HL-60/S4 treated with retinoic acid at 250 ng/mL for 4 days and 3 days (cell line): ENCODE results near the gene LRP1.

Source experiments
- in situ Hi-C: fragments of 300-500 bp; cut with MboI; formaldehyde crosslinking; loops from 2 replicates; pipeline ENCODE4 v1.7.0; 2022; ENCODE audit warnings: low sequenced_read_pairs

Gene LRP1

DNA sequence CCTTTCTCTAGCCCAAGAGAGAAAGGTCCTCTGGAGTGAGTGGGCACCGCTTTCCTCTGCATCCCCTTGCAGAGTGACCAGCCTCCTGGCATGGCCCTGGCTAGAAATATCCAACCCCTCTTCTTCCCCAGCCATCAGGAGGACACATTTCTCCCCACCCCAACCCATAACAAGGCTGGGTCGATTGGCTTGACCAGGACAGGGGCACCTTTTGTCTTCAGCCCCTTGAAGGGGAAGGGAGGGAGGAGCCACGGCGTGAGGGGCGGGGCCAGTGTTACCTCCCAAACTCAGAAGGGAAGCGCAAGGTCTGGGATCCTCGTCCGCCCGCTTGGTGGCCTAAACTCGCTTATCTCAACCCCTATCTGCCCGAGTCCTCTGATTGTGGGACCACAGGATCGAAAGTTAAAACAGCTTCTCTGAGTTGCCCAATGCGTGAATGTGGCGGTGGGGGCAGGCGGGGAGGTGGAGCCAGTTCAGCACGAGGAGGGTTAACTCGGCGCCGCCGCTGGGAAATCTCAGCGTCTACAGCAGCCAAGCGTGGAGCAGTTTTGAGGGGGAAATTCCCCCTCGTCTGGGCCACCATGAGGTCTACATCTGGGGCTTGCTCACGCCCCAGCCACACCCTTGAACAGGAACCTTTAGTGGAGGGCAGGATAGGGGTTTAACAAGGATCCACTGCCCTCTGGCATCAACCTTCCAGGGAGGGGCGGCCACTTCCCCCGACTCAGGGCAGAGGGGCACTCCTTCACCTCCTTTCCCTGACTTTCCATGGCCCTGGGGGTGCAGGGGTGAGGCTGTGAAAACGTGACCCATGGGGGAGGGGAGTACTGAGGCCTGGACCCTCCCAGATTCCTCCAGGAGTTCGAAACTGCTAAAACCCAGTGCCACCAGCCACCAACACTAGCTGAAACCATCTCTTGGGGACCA lies 17.9 kb upstream of the LRP1 start:
- in situ Hi-C loops: no loop called here

- in situ Hi-C loops: no loop called here
Observed at GRCh38 chr12:57111031-57111734, 17.1 kb upstream of the LRP1 start, which contains the start of gene STAT6. TSS of gene STAT6 (minus strand) at chr12:57111362. CDS start at chr12:57108278, 3,084 bp downstream.

DNA sequence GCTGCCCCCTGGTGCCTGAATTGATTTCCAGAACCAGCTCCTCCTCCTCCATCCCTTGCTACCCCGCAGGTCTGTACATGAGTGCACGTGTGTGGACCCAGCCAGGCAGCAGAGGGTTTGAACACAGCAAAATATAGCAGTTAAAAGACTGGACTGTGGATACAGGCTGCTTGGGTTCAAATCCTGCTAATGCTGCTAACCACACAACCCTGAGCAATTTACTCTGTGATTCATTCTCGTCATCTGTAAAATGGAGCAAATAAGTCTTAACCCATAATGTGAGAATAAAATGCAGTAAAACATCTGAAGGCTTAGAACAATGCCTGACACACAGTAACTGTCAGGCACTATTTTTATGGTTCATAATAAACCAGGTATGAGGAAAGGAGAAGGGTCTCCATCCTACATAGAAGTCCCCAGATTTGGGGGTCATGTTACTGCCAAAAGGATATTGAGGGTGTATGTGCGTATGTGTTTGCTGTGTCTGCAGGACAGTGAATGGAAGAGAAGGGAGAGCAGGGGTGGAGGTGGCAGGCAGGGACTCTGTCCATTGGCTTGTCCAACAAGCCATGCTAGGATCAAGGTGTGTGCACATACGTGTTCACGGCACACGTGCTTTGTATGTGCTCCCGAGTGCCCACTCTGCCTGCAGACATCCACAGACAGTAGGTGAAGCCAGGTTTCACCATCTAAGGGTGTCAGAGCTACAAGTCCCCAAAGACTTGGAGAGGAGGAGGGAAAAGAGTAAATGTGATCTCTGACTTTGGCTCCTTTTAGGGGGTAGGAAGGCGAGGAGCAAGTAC lies 15.6 kb upstream of the LRP1 start:
- in situ Hi-C loops: no loop called here

DNA sequence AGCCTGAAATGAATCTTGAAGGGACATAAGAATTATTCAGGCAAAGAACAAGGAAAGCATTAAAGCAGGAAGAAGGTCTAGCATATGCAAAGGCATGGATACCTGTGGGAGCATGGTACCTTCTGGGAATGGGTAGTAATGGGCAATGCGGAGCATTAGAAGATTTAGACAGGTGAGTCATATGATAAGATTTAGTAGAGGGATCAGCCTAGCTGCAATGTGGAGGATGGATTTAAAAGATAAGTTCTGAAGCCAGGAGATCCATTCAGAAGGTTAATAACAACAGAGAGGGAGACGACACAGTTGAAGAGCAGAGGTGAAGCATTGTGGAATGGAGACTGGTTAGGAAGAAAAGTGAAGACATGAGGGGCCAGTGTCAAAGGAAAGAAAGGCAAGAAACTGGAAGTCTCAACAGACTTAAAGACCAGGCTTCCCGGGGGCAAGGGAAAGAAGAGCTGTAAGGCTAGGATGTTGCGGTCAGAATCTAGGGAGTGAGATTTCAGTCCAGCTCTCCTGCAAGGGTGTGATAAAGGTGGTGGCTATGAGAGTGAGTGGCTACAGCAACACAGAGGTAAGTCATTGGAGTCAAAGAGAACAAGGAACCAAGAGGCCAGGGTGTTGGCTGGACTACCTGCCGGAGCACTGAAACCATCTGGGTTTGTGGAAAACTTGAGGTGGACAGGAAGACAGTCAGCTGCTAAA lies 11.6 kb upstream of the LRP1 start:
- in situ Hi-C loops: no loop called here

DNA sequence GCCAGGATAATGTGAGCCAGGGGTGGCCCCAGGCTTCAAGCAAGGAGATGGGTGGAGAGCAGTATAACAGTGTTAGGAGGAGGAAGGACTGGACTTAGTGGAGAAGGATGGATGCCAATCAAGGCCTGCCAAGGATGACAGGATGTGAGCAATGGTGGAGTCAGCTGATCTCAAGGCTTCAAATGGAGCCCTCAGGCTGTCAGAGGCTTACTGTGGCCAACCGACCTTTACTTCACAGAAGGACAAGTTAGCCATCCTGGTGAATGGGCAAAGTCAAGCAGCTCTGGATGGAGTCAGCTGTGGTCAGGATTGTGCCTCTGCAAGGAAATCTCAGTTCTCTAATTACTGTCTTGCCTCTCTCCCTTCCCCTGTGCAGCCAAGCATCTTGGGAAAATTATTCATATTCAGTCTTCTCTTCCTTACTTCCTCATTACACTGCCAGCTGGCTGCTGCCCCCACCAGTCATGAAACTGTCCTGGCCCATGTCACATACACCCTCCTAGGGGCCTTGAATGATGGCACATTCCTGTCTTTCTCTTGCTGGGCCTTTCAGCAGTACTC lies 9.5 kb upstream of the LRP1 start:
- in situ Hi-C loops: no loop called here

- in situ Hi-C loops: loop anchor here (5.0 kb wide), 1 partner anchor 58 kb away; no protein-coding TSS in a partner anchor
Observed at GRCh38 chr12:57119294-57120085, 8.8 kb upstream of the LRP1 start.

- in situ Hi-C loops: loop anchor here (5.0 kb wide), 1 partner anchor 57 kb away; no protein-coding TSS in a partner anchor
Observed at GRCh38 chr12:57120718-57121117, 7.6 kb upstream of the LRP1 start.

DNA sequence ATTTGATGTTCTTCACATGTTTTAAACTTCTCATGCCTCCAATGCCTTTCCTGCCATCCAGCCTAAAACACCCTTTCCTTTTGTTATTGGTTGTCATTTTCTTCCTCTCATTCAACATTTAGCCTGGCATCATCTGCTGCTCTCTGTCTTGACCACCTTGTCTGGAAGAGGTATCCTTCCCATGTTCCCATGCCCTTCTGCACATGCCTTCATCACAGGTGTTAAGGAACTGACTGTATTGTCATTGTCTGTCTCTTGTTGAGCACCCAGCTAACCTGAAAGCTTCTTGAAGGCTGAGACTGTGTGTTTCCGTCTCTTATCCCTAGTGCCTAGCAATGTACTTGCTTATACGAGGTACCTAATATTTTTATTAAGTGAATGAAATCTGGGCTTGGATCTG lies 4.5 kb upstream of the LRP1 start:
- in situ Hi-C loops: loop anchor here (5.0 kb wide), 1 partner anchor 53 kb away; no protein-coding TSS in a partner anchor

DNA sequence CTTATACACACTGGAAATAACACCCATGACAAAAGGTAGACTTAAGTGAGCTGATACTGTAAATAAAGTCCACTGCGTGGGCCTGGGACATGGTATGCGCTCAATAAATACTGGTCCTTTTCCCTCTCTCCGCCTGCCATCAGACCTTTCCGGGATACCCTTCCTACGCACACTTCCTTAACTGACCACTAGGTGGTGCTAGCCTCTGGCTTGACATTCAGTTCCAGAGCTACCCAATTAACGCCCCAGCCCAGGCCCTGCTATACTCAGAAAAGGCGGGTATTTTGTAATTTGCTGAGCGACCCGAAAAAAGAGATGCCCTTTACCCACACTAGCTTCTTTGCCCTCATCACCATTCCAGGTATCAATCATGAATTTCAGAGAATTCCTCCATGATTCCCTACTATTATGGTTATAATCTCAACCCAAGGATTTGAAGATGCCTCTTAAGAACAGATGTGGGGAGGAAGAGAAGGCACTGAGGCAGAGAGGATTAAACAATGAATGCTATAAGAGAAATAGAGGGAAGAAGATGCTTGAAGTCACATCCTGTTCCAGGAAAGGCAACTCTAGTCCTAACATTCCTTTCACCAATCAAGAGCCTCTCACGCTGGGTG lies 3.9 kb upstream of the LRP1 start:
- in situ Hi-C loops: loop anchor here (5.0 kb wide), 1 partner anchor 53 kb away; no protein-coding TSS in a partner anchor

DNA sequence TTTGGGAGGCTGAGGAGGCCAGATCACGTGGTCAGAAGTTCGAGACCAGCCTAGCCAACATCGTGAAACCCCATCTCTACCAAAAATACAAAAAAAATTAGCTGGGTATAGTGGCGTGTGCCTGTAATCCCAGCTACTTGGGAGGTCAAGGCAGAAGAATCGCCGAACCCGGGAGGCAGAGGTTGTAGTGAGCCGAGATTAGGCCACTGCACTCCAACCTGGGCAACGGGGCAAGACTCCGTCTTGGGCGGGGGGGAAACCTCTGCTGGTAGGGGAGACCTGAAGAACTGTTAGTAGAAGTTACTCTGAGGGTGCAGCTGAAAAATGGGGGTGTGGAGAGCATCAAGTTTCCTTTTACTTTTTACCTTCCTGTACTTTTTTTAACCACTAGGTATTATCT lies 2.2 kb upstream of the LRP1 start:
- in situ Hi-C loops: no loop called here

GRCh38 chr12:57126561-57126960 lies 1.7 kb upstream of the LRP1 start:
- in situ Hi-C loops: no loop called here

GRCh38 chr12:57127101-57127725 lies 1.1 kb upstream of the LRP1 start:
- in situ Hi-C loops: no loop called here

DNA sequence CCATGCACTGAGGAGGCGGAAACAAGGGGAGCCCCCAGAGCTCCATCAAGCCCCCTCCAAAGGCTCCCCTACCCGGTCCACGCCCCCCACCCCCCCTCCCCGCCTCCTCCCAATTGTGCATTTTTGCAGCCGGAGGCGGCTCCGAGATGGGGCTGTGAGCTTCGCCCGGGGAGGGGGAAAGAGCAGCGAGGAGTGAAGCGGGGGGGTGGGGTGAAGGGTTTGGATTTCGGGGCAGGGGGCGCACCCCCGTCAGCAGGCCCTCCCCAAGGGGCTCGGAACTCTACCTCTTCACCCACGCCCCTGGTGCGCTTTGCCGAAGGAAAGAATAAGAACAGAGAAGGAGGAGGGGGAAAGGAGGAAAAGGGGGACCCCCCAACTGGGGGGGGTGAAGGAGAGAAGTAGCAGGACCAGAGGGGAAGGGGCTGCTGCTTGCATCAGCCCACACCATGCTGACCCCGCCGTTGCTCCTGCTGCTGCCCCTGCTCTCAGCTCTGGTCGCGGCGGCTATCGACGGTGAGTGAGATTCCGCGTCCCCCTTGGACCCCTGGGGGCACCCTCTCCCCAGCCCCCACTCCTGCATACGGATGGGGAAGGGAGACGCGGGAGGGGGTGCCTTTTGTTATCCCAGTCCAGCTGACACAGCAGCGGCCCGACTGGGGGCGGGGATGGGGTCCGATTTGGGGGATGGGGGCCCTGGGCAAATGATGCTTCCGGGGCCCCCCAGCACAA lies 400 bp downstream of the LRP1 start:
- in situ Hi-C loops: no loop called here

DNA sequence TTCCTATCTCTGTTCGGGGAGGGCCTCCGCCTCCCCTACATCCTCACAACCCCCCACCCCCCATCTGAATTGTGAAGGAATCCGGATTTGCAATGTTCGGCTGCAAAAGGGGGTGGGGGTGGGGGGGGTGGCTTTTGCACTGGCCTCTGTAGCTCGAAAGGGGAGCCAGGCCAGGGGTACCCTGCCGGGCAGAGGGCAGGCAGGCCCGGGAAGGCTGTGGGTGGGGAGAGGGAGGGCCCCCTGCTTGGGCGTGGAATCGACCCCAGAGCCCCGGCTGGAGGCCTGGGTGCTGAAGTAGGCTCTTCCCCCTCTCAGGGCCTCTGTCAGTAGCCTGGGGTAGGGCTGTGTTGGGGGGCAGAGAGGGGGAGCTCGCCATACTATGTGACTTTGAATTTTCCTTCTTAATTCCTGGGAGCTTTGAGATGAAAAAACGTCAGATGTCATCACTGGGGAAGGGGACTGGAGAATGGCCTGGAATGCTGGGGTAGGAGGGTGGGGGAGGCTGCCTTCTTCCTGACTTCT lies 1.1 kb downstream of the LRP1 start:
- in situ Hi-C loops: no loop called here

- in situ Hi-C loops: no loop called here
Observed at GRCh38 chr12:57129889-57130288, 1.6 kb downstream of the LRP1 start.

DNA sequence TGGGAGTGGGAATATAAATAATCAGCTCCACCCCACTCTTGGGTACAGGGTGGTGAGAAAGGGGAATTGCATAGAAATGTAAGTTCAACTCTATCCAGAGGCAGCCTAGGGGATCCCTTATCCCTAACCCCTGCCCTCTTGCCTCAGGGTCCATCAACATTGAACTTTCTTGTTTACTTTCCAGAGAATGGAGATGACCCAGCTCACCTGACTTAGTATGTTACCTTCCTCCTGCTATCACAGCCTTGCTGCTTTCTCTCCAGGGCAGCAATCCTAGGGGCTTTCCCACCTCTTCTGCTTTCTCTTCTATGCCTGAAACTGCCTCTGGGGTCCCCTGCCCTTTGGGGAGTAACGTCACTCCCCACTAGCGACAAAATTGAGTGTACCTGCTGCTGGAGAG lies 2.7 kb downstream of the LRP1 start:
- in situ Hi-C loops: no loop called here
